Measurements from ENCODE around the gene VEGFD. TPM values are rescaled to one million over a fixed set of nuclear protein-coding genes. Genes with fewer than 3 reads are reported as not detected.

Gene VEGFD
- total and polyA plus RNA-seq, 2 of the 4 experiments (the other 2 are of a cell fraction): 0.18 to 0.19 TPM

GRCh38 chrX:15320297-15320696 lies 63.9 kb downstream of the VEGFD start:
- intact Hi-C loops (cut with micrococcal nuclease): no loop called here
- BruUV-seq (replicated peaks): no TSS peak
- CTCF ChIA-PET: no interaction called here

More at GRCh38 chrX:15320297-15320696, 63.9 kb downstream of the VEGFD start:
- Histone ChIP-seq H3K4me2 (ENCODE audit: low read depth, low read length) (no peak overlapping the region), H2BK20ac (ENCODE audit: low read depth, low read length) (no peak overlapping the region), H3K14ac (replicated peaks; ENCODE audit: low read depth, low read length) (no peak overlapping the region), H2BK120ac (ENCODE audit: low read depth, low read length) (no peak overlapping the region), H3K18ac (ENCODE audit: low read depth, low read length) (no peak overlapping the region), H3K56ac (ENCODE audit: extremely low read depth, insufficient read depth, low read length) (no peak overlapping the region), H3K4ac (ENCODE audit: low read depth, low read length) (no peak overlapping the region), H2BK5ac (ENCODE audit: low read depth, low read length, poor library complexity, severe bottlenecking) (no peak overlapping the region), H3K4me3 (ENCODE audit: insufficient read depth, low read depth, low read length) (no peak overlapping the region), H4K91ac (ENCODE audit: insufficient read depth, low read depth, low read length) (no peak overlapping the region), H4K8ac (ENCODE audit: low read depth in 2 of 2, low read length in 2 of 2) (no peak overlapping the region), H3K36me3 (ENCODE audit: control insufficient read depth, insufficient read depth, low read length) (no peaks in the 10 kb centered on the region), H2BK15ac (ENCODE audit: low read depth, low read length) (no peak overlapping the region), H3K27me3 (ENCODE audit: control insufficient read depth, insufficient read depth, low read length) (no peaks in the 10 kb centered on the region), H3K79me1 (ENCODE audit: low read depth in 1 of 2, low read length in 2 of 2) (no peaks in the 10 kb centered on the region), H3K4me1 (ENCODE audit: control insufficient read depth, insufficient read depth, low read length) (no peaks in the 10 kb centered on the region), H2AK9ac (replicated peaks; ENCODE audit: low read depth, low read length, poor library complexity) (no peak overlapping the region), H3K9me3 (ENCODE audit: control insufficient read depth, insufficient read depth, low read length) (no peaks in the 10 kb centered on the region), H3K9me1 (ENCODE audit: insufficient read depth, low read length) (no peaks in the 10 kb centered on the region), H2AFZ (replicated peaks; ENCODE audit: low read length, poor library complexity) (no peak overlapping the region), H3K23ac (ENCODE audit: low read depth, low read length) (no peak overlapping the region), H2AK5ac (ENCODE audit: low read depth, low read length) (no peak overlapping the region), H4K5ac (ENCODE audit: low read depth, low read length) (no peak overlapping the region), H4K20me1 (ENCODE audit: insufficient read depth, low read length) (no peaks in the 10 kb centered on the region), H3K27ac (ENCODE audit: insufficient read depth, low read length) (no peak overlapping the region), H3K9ac (ENCODE audit: low read depth, low read length) (no peak overlapping the region)
- DNase-seq: no peak
- in situ Hi-C loops (cut with MboI; ENCODE audit: low sequenced_read_pairs): no loop called here
- WGBS, 2 experiments (ENCODE audit: extremely low coverage in 2 of 2, insufficient read length in 1 of 2): no CpG with 5 or more reads among the region's 4 CpGs
- POLR2A ChIA-PET (ENCODE audit: unreplicated experiment): no interaction called here
- no peak for ATAC-seq (ENCODE audit: low read depth)
- TF ChIP-seq MAZ (IDR thresholded peaks at IDR 0.05; ENCODE audit: borderline replicate concordance, low read depth, low read length) (no peak), POLR2A (IDR thresholded peaks at IDR 0.05; ENCODE audit: low read depth, low read length) (no peak), MAFK (IDR thresholded peaks at IDR 0.05; ENCODE audit: low read depth, low read length) (no peak), RAD21 (IDR thresholded peaks at IDR 0.05; ENCODE audit: low read length) (no peak), SMC3 (IDR thresholded peaks at IDR 0.05; ENCODE audit: low read depth, low read length) (no peak), RCOR1 (IDR thresholded peaks at IDR 0.05; ENCODE audit: insufficient replicate concordance, low read length) (no peak), BHLHE40 (IDR thresholded peaks at IDR 0.05; ENCODE audit: low read depth, low read length) (no peak)
- dilution Hi-C loops (cut with HindIII; ENCODE audit: low sequenced_read_pairs, unreplicated experiment): no loop called here

Measured in IMR-90 (cell line).